A673 (cell line): ENCODE results near the gene ECE1.

Experiments
- CTCF ChIP-seq: fragments of 300-800, 200-600 bp; sonication (generic); conservative IDR thresholded peaks from 2 replicates; pipeline ENCODE4 v1.5.1; 2017; ENCODE audit warnings: low read depth, mild to moderate bottlenecking, antibody characterized with exemption, low read length, moderate library complexity, mixed read lengths
- EZH2 ChIP-seq: fragments of 200-600 bp; sonication (generic); IDR thresholded peaks from 2 replicates; pipeline ENCODE4 v1.6.1; 2017; ENCODE audit warnings: borderline replicate concordance, low read depth, mild to moderate bottlenecking, mixed read lengths, antibody characterized with exemption, low read length; ENCODE audit not compliant: poor library complexity, severe bottlenecking

- TF ChIP-seq CTCF, result no peak
- no peak for TF ChIP-seq EZH2
These were observed 36.6 kb upstream of the ECE1 start for GRCh38 chr1:21326861-21327344.
